ENCODE measurements around the gene IGSF8. TPM values are rescaled to one million over a fixed set of nuclear protein-coding genes. Genes with fewer than 3 reads are reported as not detected.

Gene IGSF8
- total RNA-seq, 1 donor from 2014 or later: 35.9 TPM

- ATAC-seq (no peak), DNase-seq (no peak)
- no peaks in the 10 kb centered on the region for H3K36me3 ChIP-seq
- H3K4me1 ChIP-seq: peaks cover 8% of the 10 kb centered on the region
- H3K4me3 ChIP-seq: no peak overlapping the region
- no peak for TF ChIP-seq CTCF (IDR thresholded peaks at IDR 0.05)
- no peaks in the 10 kb centered on the region for H3K27me3 ChIP-seq (ENCODE audit: low read depth)
- H3K27ac ChIP-seq: no peak overlapping the region
- intact Hi-C loops (cut with DNase I): no loop called here
- no peaks in the 10 kb centered on the region for H3K9me3 ChIP-seq
These were observed 52.8 kb downstream of the IGSF8 start for GRCh38 chr1:160045653-160046052.

- no peak for DNase-seq
- TF ChIP-seq CTCF (IDR thresholded peaks at IDR 0.05): no peak
- intact Hi-C loops (cut with DNase I): no loop called here
These were observed 54.9 kb downstream of the IGSF8 start for GRCh38 chr1:160043543-160043942.

More at GRCh38 chr1:160043543-160043942, 54.9 kb downstream of the IGSF8 start:
- Histone ChIP-seq H3K27me3 (ENCODE audit: low read depth) (no peaks in the 10 kb centered on the region), H3K9me3 (no peaks in the 10 kb centered on the region), H3K4me3 (no peak overlapping the region), H3K4me1 (peaks cover 8% of the 10 kb centered on the region), H3K36me3 (no peaks in the 10 kb centered on the region), H3K27ac (no peak overlapping the region)
- ATAC-seq: no peak

Other genes with a start within 250 kb of the IGSF8 start
- gene VSIG8, start 236.0 kb downstream of the IGSF8 start, total RNA-seq: 0.35 TPM
- 10.2 TPM for gene CFAP45, start 198.5 kb downstream of the IGSF8 start, total RNA-seq
- gene TAGLN2, start 173.1 kb downstream of the IGSF8 start, total RNA-seq: 451 TPM
- 2.0 TPM for gene IGSF9, start 153.0 kb downstream of the IGSF8 start, total RNA-seq
- not detected for gene SLAMF9, start 144.4 kb downstream of the IGSF8 start, total RNA-seq
- 6.9 TPM for gene PIGM, start 66.6 kb downstream of the IGSF8 start, total RNA-seq
- gene KCNJ10, start 28.5 kb downstream of the IGSF8 start, total RNA-seq: 0.15 TPM
- gene KCNJ9, start 17.1 kb downstream of the IGSF8 start, total RNA-seq: not detected
- gene ATP1A2, start 17.1 kb upstream of the IGSF8 start, total RNA-seq: 4.5 TPM
- 1.1 TPM for gene ATP1A4, start 53.0 kb upstream of the IGSF8 start, total RNA-seq
- 0.27 TPM for gene CASQ1, start 92.0 kb upstream of the IGSF8 start, total RNA-seq
- 132 TPM for gene PEA15, start 106.8 kb upstream of the IGSF8 start, total RNA-seq
- 114 TPM for gene DCAF8, start 163.9 kb upstream of the IGSF8 start, total RNA-seq
- gene PEX19, start 186.5 kb upstream of the IGSF8 start, total RNA-seq: 63.1 TPM
- 136 TPM for gene COPA, start 244.6 kb upstream of the IGSF8 start, total RNA-seq
- gene NCSTN, start 244.8 kb upstream of the IGSF8 start, total RNA-seq: 108 TPM

All from lower lobe of right lung (tissue), 2 donors.